Measurements from ENCODE around the gene LRRTM4. TPM values are rescaled to one million over a fixed set of nuclear protein-coding genes. Genes with fewer than 3 reads are reported as not detected.

Gene LRRTM4
- total RNA-seq, 1 experiment from 2014 or later, result 0.13 TPM

GRCh38 chr2:77016443-77017354 lies 505.5 kb downstream of the LRRTM4 start:
- H3K27ac ChIP-seq (ENCODE audit: low read depth, low read length, poor library complexity, severe bottlenecking), result no peak overlapping the region
- no TSS peak for BruUV-seq (replicated peaks)
- no peak overlapping the region for H3K4me3 ChIP-seq (ENCODE audit: low read depth, low read length, poor library complexity, severe bottlenecking)
- ChIA-PET POLR2A (ENCODE audit: low non-redundant PET) (no interaction called here), CTCF (no interaction called here)
- no peaks in the 10 kb centered on the region for H3K4me1 ChIP-seq (ENCODE audit: insufficient read depth, low read length, poor library complexity, severe bottlenecking)
- DNase-seq (ENCODE audit: low spot score), result no peak
- TF ChIP-seq EZH2 (IDR thresholded peaks at IDR 0.05; ENCODE audit: borderline replicate concordance, low read depth, low read length, poor library complexity, severe bottlenecking) (no peak), CTCF (conservative IDR thresholded peaks at IDR 0.05; ENCODE audit: low read depth, low read length) (no peak)
- H3K9me3 ChIP-seq (ENCODE audit: low read depth, low read length, poor library complexity, severe bottlenecking), result no peaks in the 10 kb centered on the region
- no peaks in the 10 kb centered on the region for H3K27me3 ChIP-seq (replicated peaks; ENCODE audit: insufficient read depth, low read depth, low read length, poor library complexity)
- intact Hi-C loops (cut with micrococcal nuclease; ENCODE audit: unreplicated experiment), result no loop called here
- H3K36me3 ChIP-seq (ENCODE audit: insufficient read depth, low read length, poor library complexity, severe bottlenecking), result no peaks in the 10 kb centered on the region

GRCh38 chr2:77013953-77014352 lies 508.2 kb downstream of the LRRTM4 start:
- DNase-seq (ENCODE audit: low spot score), result no peak
- Histone ChIP-seq H3K36me3 (ENCODE audit: insufficient read depth, low read length, poor library complexity, severe bottlenecking) (no peaks in the 10 kb centered on the region), H3K27ac (ENCODE audit: low read depth, low read length, poor library complexity, severe bottlenecking) (no peak overlapping the region), H3K9me3 (ENCODE audit: low read depth, low read length, poor library complexity, severe bottlenecking) (peaks cover 8% of the 10 kb centered on the region), H3K4me3 (ENCODE audit: low read depth, low read length, poor library complexity, severe bottlenecking) (no peak overlapping the region), H3K27me3 (replicated peaks; ENCODE audit: insufficient read depth, low read depth, low read length, poor library complexity) (no peaks in the 10 kb centered on the region), H3K4me1 (ENCODE audit: insufficient read depth, low read length, poor library complexity, severe bottlenecking) (peaks cover 7% of the 10 kb centered on the region)
- intact Hi-C loops (cut with micrococcal nuclease; ENCODE audit: unreplicated experiment), result no loop called here
- no TSS peak for BruUV-seq (replicated peaks)
- ChIA-PET CTCF (no interaction called here), POLR2A (ENCODE audit: low non-redundant PET) (no interaction called here)
- TF ChIP-seq EZH2 (IDR thresholded peaks at IDR 0.05; ENCODE audit: borderline replicate concordance, low read depth, low read length, poor library complexity, severe bottlenecking) (no peak), CTCF (conservative IDR thresholded peaks at IDR 0.05; ENCODE audit: low read depth, low read length) (no peak)

- Histone ChIP-seq H3K4me3 (ENCODE audit: low read depth, low read length, poor library complexity, severe bottlenecking) (no peak overlapping the region), H3K27me3 (replicated peaks; ENCODE audit: insufficient read depth, low read depth, low read length, poor library complexity) (no peaks in the 10 kb centered on the region), H3K9me3 (ENCODE audit: low read depth, low read length, poor library complexity, severe bottlenecking) (peaks cover 8% of the 10 kb centered on the region), H3K4me1 (ENCODE audit: insufficient read depth, low read length, poor library complexity, severe bottlenecking) (peaks cover 12% of the 10 kb centered on the region), H3K27ac (ENCODE audit: low read depth, low read length, poor library complexity, severe bottlenecking) (no peak overlapping the region), H3K36me3 (ENCODE audit: insufficient read depth, low read length, poor library complexity, severe bottlenecking) (no peaks in the 10 kb centered on the region)
- TF ChIP-seq EZH2 (IDR thresholded peaks at IDR 0.05; ENCODE audit: borderline replicate concordance, low read depth, low read length, poor library complexity, severe bottlenecking) (no peak), CTCF (conservative IDR thresholded peaks at IDR 0.05; ENCODE audit: low read depth, low read length) (no peak)
- BruUV-seq (replicated peaks), result no TSS peak
- intact Hi-C loops (cut with micrococcal nuclease; ENCODE audit: unreplicated experiment), result no loop called here
- CTCF ChIA-PET, result no interaction called here
- no peak for DNase-seq (ENCODE audit: low spot score)
- POLR2A ChIA-PET (ENCODE audit: low non-redundant PET), result no interaction called here
These were observed 508.7 kb downstream of the LRRTM4 start for GRCh38 chr2:77013457-77013856.

All from A673 (cell line).